ENCODE measurements around the gene MDH1B.

GRCh38 chr2:206814498-206814897 lies 49.4 kb upstream of the MDH1B start:
- TF ChIP-seq CTCF (IDR thresholded peaks at IDR 0.05) (no peak), RFX5 (IDR thresholded peaks at IDR 0.05; ENCODE audit: low read length) (no peak), POLR2AphosphoS5 (IDR thresholded peaks at IDR 0.05; ENCODE audit: low read depth, low read length) (no peak), REST (IDR thresholded peaks at IDR 0.05; ENCODE audit: low read depth, low read length) (no peak), TAF1 (IDR thresholded peaks at IDR 0.05; ENCODE audit: borderline replicate concordance, low read depth, low read length) (no peak), GATA2 (CRISPR knock-in tag; IDR thresholded peaks at IDR 0.05) (no peak), EZH2phosphoT487 (IDR thresholded peaks at IDR 0.05; ENCODE audit: borderline replicate concordance, low read depth) (no peak), JUND (IDR thresholded peaks at IDR 0.05) (no peak), CHD2 (IDR thresholded peaks at IDR 0.05; ENCODE audit: low read length, partially characterized antibody) (no peak), FOXM1 (IDR thresholded peaks at IDR 0.05; ENCODE audit: low read depth) (no peak)
